Measurements from ENCODE around the gene AMMECR1. TPM values are rescaled to one million over a fixed set of nuclear protein-coding genes. Genes with fewer than 3 reads are reported as not detected.
A peak's percentile ranks its signal among the peaks of the same experiment; 100 is the strongest.

The AMMECR1 gene
- 6.7 and 8.5 TPM in 2 replicates for total RNA-seq (2014; rRNA removed; shearing (Covaris generic))

GRCh38 chrX:110317820-110318663 is at the start of gene AMMECR1:
TSS of gene AMMECR1 (minus strand) at chrX:110318085. CDS start at chrX:110318071, 14 bp downstream.

GRCh38 chrX:110358548-110358947 is 40.7 kb upstream of the AMMECR1 start, which contains the start of gene RTL9:
TSS of gene RTL9 (plus strand) at chrX:110358848. CDS start at chrX:110450618, 91,770 bp downstream.

Small RNA genes lying within 50 kb of the gene (small RNA-seq; reads per million reads assigned to genes)
- gene GNG5P2 (not detected), gene SNORD96B (3.0 reads per million, percentile 80 among the genes with 10 or more reads in this experiment)

Other genes starting within 250 kb of the AMMECR1 start
- gene RTL9, start 40.8 kb upstream of the AMMECR1 start, total RNA-seq (2014; rRNA removed; shearing (Covaris generic)), result 0.11 and 0.23 TPM in 2 replicates

All from A375 (cell line).